RWPE2 (cell line): ENCODE results near the gene AAMP.

Experiments
- ATAC-seq: fragments of 200-7000 bp; cut with Tn5 transposase; 3 replicates; pipeline ENCODE4 v1.9.1; 2021; ENCODE audit warnings: low read depth
- DNase-seq: peaks from one replicate; pipeline ENCODE4 v3.0.0-alpha.2; 2020; ENCODE audit warnings: low spot score
- H3K27ac ChIP-seq: fragments of 450-650 bp; 2 replicates; pipeline ENCODE4 v1.5.1; 2017; ENCODE audit warnings: mild to moderate bottlenecking; ENCODE audit not compliant: poor library complexity, severe bottlenecking
- H3K27me3 ChIP-seq: fragments of 250-450 bp; sonication (Bioruptor Pico); 2 replicates; pipeline ENCODE4 v1.5.1; 2021; ENCODE audit warnings: mild to moderate bottlenecking, moderate library complexity; ENCODE audit not compliant: insufficient read depth, poor library complexity, severe bottlenecking
- H3K36me3 ChIP-seq: fragments of 250-450 bp; sonication (Bioruptor Pico); 2 replicates; pipeline ENCODE4 v1.5.1; 2020; ENCODE audit warnings: low read depth, mild to moderate bottlenecking, moderate library complexity
- H3K4me1 ChIP-seq: fragments of 250-450 bp; sonication (Bioruptor Pico); 2 replicates; pipeline ENCODE4 v1.5.1; 2021; ENCODE audit warnings: mild to moderate bottlenecking, moderate library complexity; ENCODE audit not compliant: insufficient read depth, poor library complexity, severe bottlenecking
- H3K4me3 ChIP-seq: fragments of 250-450 bp; sonication (Bioruptor Pico); 2 replicates; pipeline ENCODE4 v1.5.1; 2021; ENCODE audit warnings: mild to moderate bottlenecking, moderate library complexity; ENCODE audit not compliant: severe bottlenecking
- H3K9me3 ChIP-seq: fragments of 250-450 bp; sonication (Bioruptor Pico); 2 replicates; pipeline ENCODE4 v1.5.1; 2021; ENCODE audit warnings: mild to moderate bottlenecking, moderate library complexity; ENCODE audit not compliant: severe bottlenecking
- CTCF ChIP-seq: fragments of 450-650 bp; IDR thresholded peaks from one replicate; pipeline ENCODE4 v1.5.1; 2017; ENCODE audit warnings: mild to moderate bottlenecking, moderate library complexity; ENCODE audit not compliant: poor library complexity, severe bottlenecking

Gene AAMP

GRCh38 chr2:218280260-218280870 lies 10.4 kb upstream of the AAMP start:
- Histone ChIP-seq H3K27me3 (no peaks in the 10 kb centered on the region), H3K27ac (no peak overlapping the region), H3K4me1 (peaks cover 40% of the 10 kb centered on the region), H3K4me3 (no peak overlapping the region), H3K9me3 (no peaks in the 10 kb centered on the region), H3K36me3 (peaks cover 92% of the 10 kb centered on the region)
- ATAC-seq: no peak
- no peak for TF ChIP-seq CTCF
- DNase-seq: no peak

- Histone ChIP-seq H3K4me3 (no peak overlapping the region), H3K4me1 (peaks cover 24% of the 10 kb centered on the region), H3K27me3 (no peaks in the 10 kb centered on the region), H3K9me3 (no peaks in the 10 kb centered on the region), H3K27ac (no peak overlapping the region), H3K36me3 (peaks cover 95% of the 10 kb centered on the region)
- ATAC-seq (no peak), DNase-seq (no peak)
- no peak for TF ChIP-seq CTCF
These were observed 8.8 kb upstream of the AAMP start for GRCh38 chr2:218278531-218279360.

GRCh38 chr2:218277921-218278320 lies 8.0 kb upstream of the AAMP start:
- DNase-seq (no peak), ATAC-seq (no peak)
- Histone ChIP-seq H3K27me3 (no peaks in the 10 kb centered on the region), H3K9me3 (no peaks in the 10 kb centered on the region), H3K27ac (no peak overlapping the region), H3K36me3 (peaks cover 93% of the 10 kb centered on the region), H3K4me3 (no peak overlapping the region), H3K4me1 (peaks cover 18% of the 10 kb centered on the region)
- no peak for TF ChIP-seq CTCF

GRCh38 chr2:218276986-218277755 lies 7.2 kb upstream of the AAMP start:
- Histone ChIP-seq H3K36me3 (peaks cover 95% of the 10 kb centered on the region), H3K4me1 (peaks cover 18% of the 10 kb centered on the region), H3K4me3 (no peak overlapping the region), H3K9me3 (no peaks in the 10 kb centered on the region), H3K27me3 (no peaks in the 10 kb centered on the region), H3K27ac (no peak overlapping the region)
- TF ChIP-seq CTCF: peak; percentile 10
- ATAC-seq (no peak), DNase-seq (no peak)
